Measurements from ENCODE around the gene MEG3. TPM values are rescaled to one million over a fixed set of nuclear protein-coding genes. Genes with fewer than 3 reads are reported as not detected.

MEG3 gene
- total and polyA plus RNA-seq, 2 experiments from 2014 or later = not detected

DNA sequence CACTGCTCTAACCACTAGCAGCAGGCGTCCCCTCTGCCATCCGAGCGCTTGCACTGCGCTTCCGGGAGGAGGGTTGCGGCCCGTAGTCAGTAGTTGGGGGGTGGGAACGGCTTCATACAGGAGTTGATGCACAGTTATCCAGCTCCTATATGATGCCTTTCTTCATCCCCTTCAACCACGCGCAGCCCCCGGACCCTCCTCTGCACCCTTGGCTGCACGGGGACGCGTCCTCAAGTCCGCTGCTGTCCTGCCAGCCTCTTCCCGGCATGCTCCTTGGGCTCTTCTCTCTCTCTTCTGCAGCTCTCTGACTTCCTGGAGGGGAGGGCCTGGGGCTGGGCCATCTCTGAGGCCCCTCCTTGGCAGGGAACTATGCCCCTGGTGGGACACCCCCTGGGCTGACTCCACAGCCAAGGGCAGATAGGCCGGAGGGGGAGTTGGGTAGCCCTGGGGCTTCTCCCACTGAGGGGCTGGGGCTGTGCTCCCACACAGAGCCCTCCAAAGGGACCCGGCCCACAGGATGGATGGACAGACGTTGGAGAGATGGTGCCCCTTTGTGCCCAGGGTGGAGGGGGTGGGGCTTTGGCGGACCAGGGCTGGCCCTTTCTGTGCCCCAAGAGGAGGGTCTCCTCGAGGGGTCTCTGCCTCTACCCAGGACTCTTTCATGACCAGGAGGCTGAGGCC lies 48.6 kb downstream of the MEG3 start (continued):
- TF ChIP-seq ZNF462 (CRISPR knock-in tag; IDR thresholded peaks at IDR 0.05) (no peak), EZH2phosphoT487 (IDR thresholded peaks at IDR 0.05; ENCODE audit: unreplicated experiment) (no peak), EZH2 (IDR thresholded peaks at IDR 0.05; ENCODE audit: low read depth, unreplicated experiment) (no peak), ZNF331 (CRISPR knock-in tag; IDR thresholded peaks at IDR 0.05; ENCODE audit: low read depth) (no peak), POLR2AphosphoS5 (IDR thresholded peaks at IDR 0.05; ENCODE audit: low read depth) (no peak), CREB1 (CRISPR knock-in tag; IDR thresholded peaks at IDR 0.05; ENCODE audit: low read depth) (no peak), ETS1 (IDR thresholded peaks at IDR 0.05) (no peak), JUNB (IDR thresholded peaks at IDR 0.05; ENCODE audit: unreplicated experiment) (no peak), CTCF (conservative IDR thresholded peaks at IDR 0.05; ENCODE audit: low read depth in 2 of 2) (no peak), NANOG (IDR thresholded peaks at IDR 0.05; ENCODE audit: borderline replicate concordance) (no peak), STAT1 (IDR thresholded peaks at IDR 0.05; ENCODE audit: unreplicated experiment) (no peak)

Measured in GM23338 (cell line).